Uterus (tissue), 2 donors: ENCODE results near the gene WWOX.

Experiments used
- POLR2A ChIP-seq, 2 donors: fragments of 450-650 bp; IDR thresholded peaks; one replicate each; pipeline ENCODE4 v1.6.1; 2016; ENCODE audit warnings: antibody characterized with exemption in 2 of 2, mild to moderate bottlenecking in 1 of 2, moderate library complexity in 1 of 2
- TF ChIP-seq, protein P1 (sequence below), 4 experiments: fragments of 200-600 bp in 2 of 4; fragments of 450-650 bp in 2 of 4; sonication (generic) in 2 of 4; IDR thresholded peaks; one replicate each; pipeline ENCODE4 v1.5.1; 2016 to 2019; ENCODE audit warnings: antibody characterized with exemption in 4 of 4, mild to moderate bottlenecking in 2 of 4, moderate library complexity in 1 of 4

DNA sequence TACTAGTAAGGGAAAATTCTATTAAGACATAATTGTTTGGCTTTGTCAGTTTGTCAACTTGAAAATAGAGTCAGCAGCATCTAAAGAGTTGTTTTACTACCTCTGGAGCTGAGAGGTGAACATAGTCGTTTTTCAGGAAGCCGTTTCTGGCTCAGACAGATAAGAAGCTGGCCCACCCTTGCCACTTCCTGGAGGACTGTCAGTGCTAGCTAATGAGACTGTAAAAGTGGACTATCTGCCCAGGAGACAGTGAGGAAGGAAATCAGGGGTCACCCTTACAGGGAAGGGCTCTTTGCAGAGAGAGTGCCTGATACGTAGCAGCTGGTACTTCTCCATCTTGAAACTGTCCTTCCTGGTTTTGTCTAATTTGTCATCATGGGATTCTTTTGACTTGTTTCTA is 328.7 kb downstream of the WWOX start:
- TF ChIP-seq, protein P1, sequence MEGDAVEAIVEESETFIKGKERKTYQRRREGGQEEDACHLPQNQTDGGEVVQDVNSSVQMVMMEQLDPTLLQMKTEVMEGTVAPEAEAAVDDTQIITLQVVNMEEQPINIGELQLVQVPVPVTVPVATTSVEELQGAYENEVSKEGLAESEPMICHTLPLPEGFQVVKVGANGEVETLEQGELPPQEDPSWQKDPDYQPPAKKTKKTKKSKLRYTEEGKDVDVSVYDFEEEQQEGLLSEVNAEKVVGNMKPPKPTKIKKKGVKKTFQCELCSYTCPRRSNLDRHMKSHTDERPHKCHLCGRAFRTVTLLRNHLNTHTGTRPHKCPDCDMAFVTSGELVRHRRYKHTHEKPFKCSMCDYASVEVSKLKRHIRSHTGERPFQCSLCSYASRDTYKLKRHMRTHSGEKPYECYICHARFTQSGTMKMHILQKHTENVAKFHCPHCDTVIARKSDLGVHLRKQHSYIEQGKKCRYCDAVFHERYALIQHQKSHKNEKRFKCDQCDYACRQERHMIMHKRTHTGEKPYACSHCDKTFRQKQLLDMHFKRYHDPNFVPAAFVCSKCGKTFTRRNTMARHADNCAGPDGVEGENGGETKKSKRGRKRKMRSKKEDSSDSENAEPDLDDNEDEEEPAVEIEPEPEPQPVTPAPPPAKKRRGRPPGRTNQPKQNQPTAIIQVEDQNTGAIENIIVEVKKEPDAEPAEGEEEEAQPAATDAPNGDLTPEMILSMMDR (IDR thresholded peaks at IDR 0.05) = no peak
- no peak for TF ChIP-seq POLR2A (IDR thresholded peaks at IDR 0.05)
